IPS DF 4.7 (cell line): Measurements from ENCODE around the gene TGFBR3.

Experiments used
- DNase-seq: peaks from one replicate; pipeline ENCODE4 v3.0.0-alpha.2; 2013; ENCODE audit warnings: low spot score; ENCODE audit errors: extremely low read depth

Gene TGFBR3

GRCh38 chr1:91827459-91828321, 58.3 kb downstream of the TGFBR3 start:
- no peak for DNase-seq

- DNase-seq, result no peak
These were observed 58.9 kb downstream of the TGFBR3 start for GRCh38 chr1:91827087-91827458.

GRCh38 chr1:91826649-91827048, 59.3 kb downstream of the TGFBR3 start:
- DNase-seq, result no peak

GRCh38 chr1:91826248-91826647, 59.7 kb downstream of the TGFBR3 start:
- no peak for DNase-seq

GRCh38 chr1:91821126-91821868, 64.7 kb downstream of the TGFBR3 start:
- no peak for DNase-seq

DNA sequence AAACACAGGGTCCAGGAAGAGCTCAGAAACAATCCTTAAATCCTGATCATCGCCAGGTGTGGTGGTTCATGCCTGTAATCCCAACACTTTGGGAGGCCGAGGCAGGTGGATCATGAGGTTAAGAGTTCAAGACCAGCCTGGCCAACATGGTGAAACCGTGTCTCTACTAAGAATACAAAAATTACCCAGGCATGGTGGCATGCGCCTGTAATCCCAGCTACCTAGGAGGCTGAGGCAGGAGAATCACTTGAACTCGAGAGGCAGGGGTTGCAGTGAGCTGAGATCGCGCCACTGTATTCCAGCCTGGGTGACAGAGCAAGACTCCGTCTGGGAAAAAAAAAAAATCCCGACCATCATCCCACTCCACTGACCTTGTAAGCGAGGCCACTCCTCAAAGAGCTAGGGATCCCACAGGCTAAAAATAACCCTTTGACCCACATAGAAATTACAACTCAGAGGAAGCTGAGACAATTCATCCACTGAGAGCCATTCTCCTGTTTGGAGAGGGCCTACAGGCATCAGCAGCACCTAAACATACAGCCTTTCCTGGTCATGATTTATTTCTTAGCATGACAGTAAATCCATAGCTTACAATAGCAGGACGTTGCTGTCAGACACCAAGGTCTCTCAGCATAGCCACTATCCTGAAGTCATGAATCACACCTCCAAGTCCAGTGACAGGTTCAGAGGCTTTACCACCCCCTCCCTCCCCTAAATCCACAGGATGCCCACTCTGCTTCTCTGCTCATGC, 66.7 kb downstream of the TGFBR3 start:
- no peak for DNase-seq

DNA sequence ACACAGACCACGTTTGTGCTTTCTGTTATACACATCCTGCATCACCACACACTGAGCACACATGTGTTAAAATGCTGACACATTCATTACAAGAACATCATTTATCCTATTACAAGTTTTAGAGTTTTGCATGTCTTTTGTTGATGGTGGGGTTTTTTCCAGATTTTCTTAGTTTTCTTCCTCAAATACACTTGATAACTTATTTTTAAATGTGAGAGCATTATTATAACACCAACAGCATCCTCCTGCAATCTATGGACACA, 67.3 kb downstream of the TGFBR3 start:
- no peak for DNase-seq

DNA sequence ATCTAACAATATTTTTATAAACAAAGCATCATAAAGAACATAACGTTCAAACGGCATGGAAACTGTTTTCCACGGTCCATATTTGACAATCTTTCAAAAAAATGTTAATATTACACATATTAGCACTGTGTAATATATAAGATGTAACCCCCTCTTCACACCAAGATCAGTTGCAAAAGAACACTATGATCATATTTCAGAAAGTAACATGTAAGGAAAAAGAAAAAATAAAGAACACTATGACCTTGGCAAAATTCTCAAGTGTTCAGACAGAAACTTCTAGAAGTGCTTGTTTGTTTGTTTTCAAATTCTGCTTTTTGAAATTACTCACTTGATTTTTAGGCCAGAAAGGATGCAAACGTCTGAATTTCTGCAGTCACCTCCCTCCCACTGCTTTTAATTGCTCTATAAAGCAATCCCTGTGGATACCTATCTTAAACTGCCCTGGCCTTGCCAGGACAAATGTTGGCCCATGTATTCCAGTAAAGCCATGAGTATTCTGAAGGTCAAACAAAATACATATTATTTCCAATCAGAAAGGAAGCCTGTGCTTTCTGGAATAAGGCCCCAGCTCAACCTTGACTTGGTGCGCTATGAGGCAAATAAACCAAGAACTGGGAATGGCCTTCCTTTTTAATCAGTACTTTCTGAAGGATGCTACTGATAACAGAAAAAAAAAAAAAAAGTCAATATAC, 68.6 kb downstream of the TGFBR3 start:
- DNase-seq, result no peak

GRCh38 chr1:91816031-91816430, 69.9 kb downstream of the TGFBR3 start:
- DNase-seq, result no peak

- no peak for DNase-seq
These were observed 71.5 kb downstream of the TGFBR3 start for GRCh38 chr1:91814448-91814847.

DNA sequence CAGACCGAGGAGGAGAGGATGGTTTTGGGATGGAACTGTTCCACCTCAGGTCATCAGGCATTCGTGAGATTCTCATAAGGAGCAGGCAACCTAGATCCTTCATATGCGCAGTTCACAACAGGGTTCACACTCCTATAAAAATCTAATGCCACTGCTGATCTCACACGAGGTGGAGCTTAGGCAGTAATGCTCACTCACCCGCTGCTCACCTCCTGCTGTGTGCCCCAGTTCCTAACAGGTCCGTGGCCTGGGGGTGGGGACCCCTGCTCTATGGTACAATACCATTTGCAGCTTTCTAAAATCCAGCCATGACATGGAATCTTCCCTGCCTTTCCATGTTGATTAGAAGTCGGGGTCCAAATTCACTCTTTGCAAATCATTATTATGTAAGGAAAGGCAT, 72.1 kb downstream of the TGFBR3 start:
- no peak for DNase-seq

- DNase-seq, result no peak
These were observed 74.5 kb downstream of the TGFBR3 start for GRCh38 chr1:91811363-91812025.

- DNase-seq, result no peak
These were observed 76.6 kb downstream of the TGFBR3 start for GRCh38 chr1:91809317-91809716.

GRCh38 chr1:91807921-91808620, 77.9 kb downstream of the TGFBR3 start:
- no peak for DNase-seq

DNA sequence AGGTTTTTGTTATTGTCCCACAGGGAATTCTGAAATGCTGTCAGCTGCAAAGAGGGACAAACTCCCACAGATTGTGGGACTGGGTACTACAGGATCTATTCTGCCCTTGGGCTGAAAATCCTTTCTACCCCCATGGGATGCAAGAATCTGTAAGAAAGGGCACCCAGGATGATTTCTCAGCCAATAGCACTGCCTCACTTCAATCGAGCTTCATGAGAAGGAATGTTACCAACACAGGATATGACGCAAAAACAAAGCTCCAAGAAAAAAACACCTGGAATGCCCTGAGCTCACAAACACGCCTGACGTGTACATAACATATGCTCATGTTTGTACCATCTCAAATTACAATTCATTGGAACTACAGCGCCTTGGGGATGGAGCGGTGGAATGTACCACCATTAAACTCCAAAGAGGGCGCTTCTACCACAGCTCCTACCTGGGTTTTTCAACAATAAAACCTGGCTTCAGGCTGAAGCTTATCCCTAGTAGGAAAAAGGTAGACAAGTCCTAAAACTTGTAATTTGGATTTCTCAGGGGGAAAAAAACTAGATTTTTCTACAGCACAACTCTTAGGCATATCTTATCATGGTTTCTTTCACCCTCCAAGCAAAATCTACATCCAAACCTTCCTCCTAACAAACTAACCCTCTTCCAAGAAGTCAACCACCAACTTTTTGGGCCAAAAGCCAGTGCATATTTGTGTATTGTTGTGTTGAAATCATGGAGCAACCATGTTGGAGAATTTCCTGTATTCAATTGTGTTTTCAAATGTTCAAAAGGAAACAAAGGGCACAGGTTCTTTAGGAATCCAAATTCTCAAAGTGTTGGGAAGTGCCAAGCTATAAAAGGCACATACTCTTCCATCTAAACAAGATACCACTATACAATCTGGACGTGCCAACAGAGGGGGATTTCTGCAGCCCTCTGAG, 78.9 kb downstream of the TGFBR3 start:
- no peak for DNase-seq

DNA sequence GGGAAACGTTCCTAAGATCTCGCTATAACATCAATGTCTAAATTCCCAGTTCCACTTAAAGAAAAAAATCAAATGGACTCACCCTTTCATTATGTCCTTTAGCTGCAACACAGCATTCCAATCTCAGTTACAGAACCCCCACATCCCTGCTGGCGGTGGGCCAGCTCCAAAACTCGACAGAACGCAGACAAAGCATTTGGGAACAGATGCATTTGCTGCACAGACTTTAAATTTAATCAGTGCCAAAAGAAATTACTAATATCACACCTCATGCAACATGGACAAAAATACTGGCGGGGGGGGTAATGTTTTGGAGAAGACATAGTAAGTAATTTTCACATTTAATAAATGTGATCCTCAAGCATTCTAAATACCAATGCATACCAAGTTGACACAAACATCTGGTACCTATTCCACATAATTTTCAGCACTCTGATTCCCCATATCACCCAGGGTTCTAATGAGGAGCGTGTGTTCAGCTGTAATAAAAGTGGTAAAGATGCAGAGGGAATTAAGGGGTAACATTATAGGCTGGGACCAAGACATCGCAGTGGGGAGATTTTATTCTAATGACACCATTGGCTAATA, 79.7 kb downstream of the TGFBR3 start:
- no peak for DNase-seq

DNA sequence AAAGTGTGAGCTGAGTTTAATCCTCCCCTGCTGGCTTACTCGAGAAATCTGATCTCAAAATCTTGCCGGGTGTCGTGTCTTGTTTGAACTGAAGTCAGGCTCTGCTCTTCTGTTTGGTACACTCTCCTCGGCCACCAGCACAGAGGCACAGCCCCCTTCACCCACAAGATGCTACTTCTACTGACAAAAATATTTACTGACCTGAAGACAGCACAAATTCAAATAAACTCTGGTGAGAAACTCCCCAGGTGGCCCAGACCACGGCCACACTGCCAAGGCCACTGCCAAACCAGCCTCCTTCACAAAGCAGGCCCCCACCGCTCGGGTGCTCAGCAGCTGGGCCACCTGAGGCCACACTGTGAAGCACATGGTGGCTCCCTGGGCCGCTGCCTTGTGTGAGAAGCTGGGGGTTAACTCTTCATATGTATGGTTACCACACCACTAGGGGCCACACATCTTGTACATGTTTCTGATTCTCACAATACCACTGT, 80.6 kb downstream of the TGFBR3 start:
- DNase-seq, result no peak

GRCh38 chr1:91804546-91805023, 81.4 kb downstream of the TGFBR3 start:
- DNase-seq, result no peak
